Activated T-cell treated with anti-CD3 and anti-CD28 coated beads, Interleukin-2, amount 50 U/mL, for 4 hours (primary cell): ENCODE measurements around the gene ATXN3L. TPM values are rescaled to one million over a fixed set of nuclear protein-coding genes. Genes with fewer than 3 reads are reported as not detected.

Source experiments
- ATAC-seq, 2 donors: fragments of 200-7000 bp; cut with Tn5 transposase; one replicate each; pipeline ENCODE4 v1.10.0; 2021
- DNase-seq: peaks from one replicate; pipeline ENCODE4 v3.0.0-alpha.2; 2020
- H3K27me3 Mint-ChIP-seq: one replicate; pipeline ENCODE4 v1.8.0; 2021; ENCODE audit warnings: low read depth, mixed read lengths
- H3K36me3 Mint-ChIP-seq: one replicate; pipeline ENCODE4 v1.8.0; 2022; ENCODE audit warnings: mixed read lengths; ENCODE audit not compliant: insufficient read depth
- H3K4me1 Mint-ChIP-seq: one replicate; pipeline ENCODE4 v1.8.0; 2021; ENCODE audit warnings: low read depth, mixed read lengths
- H3K4me3 Mint-ChIP-seq: one replicate; pipeline ENCODE4 v1.8.0; 2021; ENCODE audit warnings: mild to moderate bottlenecking, moderate library complexity, mixed read lengths
- H3K9me3 Mint-ChIP-seq: one replicate; pipeline ENCODE4 v1.8.0; 2021; ENCODE audit warnings: mixed read lengths
- total RNA-seq, 3 donors: library from RNA; stranded (reverse); gene quantifications; one replicate each; pipeline ENCODE4 v1.2.1, GENCODE V29; 2021

The ATXN3L gene
- total RNA-seq, 3 donors from 2014 or later, result not detected

DNA sequence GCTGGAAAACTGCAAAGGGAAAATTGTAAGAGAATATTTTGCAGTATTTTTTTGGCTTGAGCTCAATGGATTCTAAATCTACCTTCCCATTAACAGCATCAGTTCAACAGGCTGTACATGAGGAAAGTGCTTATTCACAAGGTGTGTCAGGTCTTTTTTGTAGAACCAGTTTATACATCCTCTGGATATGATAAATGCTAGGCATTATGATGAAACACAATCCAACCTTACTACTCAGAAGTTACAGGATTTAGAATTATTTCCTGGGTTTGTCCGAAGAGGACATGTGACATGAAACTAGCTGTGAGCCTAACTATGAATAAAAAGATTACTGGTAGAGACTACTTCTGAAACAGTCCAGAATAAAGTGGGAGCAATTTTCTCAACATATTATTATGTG is 49.5 kb downstream of the ATXN3L start:
- H3K27me3 Mint-ChIP-seq, result no peaks in the 10 kb centered on the region
- DNase-seq (no peak), ATAC-seq (no peak)
- H3K4me1 Mint-ChIP-seq, result no peaks in the 10 kb centered on the region
- H3K36me3 Mint-ChIP-seq, result no peaks in the 10 kb centered on the region
- no peaks in the 10 kb centered on the region for H3K9me3 Mint-ChIP-seq
- no peak overlapping the region for H3K4me3 Mint-ChIP-seq

DNA sequence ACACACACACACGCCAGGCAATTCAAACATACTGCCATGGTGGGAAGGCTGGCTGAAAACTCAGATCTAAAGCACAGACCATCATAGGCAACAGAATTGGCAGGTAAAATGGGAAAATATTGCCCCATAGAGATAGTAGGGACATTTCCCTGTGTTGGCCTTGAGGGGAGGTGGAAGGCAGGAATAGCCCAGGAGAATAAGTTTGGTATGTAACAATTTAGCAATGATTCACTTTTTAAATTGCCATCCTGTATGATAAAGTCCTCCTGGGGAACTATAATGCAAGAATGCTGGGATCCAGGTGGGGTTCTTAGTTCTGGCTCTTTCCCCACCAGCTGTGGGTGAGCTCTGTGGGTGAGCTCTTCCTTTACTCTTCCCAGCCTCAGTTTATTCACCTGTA is 51.0 kb downstream of the ATXN3L start:
- H3K4me3 Mint-ChIP-seq, result no peak overlapping the region
- DNase-seq (no peak), ATAC-seq (no peak)

More for the DNA sequence above, 51.0 kb downstream of the ATXN3L start:
- H3K4me1 Mint-ChIP-seq, result peaks cover 2% of the 10 kb centered on the region
- no peaks in the 10 kb centered on the region for H3K36me3 Mint-ChIP-seq
- no peaks in the 10 kb centered on the region for H3K27me3 Mint-ChIP-seq
- no peaks in the 10 kb centered on the region for H3K9me3 Mint-ChIP-seq

Other genes starting within 250 kb of the ATXN3L start
- gene EGFL6, start 249.5 kb upstream of the ATXN3L start, total RNA-seq, result under 1 TPM; 0.13 to 0.30 (median 0.24) TPM